OCI-LY3 (cell line): Measurements from ENCODE around the gene LPCAT2.

ENCODE experiments used
- EZH2phosphoT487 ChIP-seq: fragments of 200-600 bp; shearing (Covaris generic); IDR thresholded peaks from 2 replicates; pipeline ENCODE4 v1.6.1; 2018; ENCODE audit warnings: antibody characterized with exemption, mixed run types, low read depth
- TF ChIP-seq, protein P1 (sequence below): fragments of 200-600, 300-600 bp; sonication (generic); IDR thresholded peaks from 2 replicates; pipeline ENCODE4 v1.5.1; 2014; ENCODE audit warnings: antibody characterized with exemption, low read length, low read depth

DNA sequence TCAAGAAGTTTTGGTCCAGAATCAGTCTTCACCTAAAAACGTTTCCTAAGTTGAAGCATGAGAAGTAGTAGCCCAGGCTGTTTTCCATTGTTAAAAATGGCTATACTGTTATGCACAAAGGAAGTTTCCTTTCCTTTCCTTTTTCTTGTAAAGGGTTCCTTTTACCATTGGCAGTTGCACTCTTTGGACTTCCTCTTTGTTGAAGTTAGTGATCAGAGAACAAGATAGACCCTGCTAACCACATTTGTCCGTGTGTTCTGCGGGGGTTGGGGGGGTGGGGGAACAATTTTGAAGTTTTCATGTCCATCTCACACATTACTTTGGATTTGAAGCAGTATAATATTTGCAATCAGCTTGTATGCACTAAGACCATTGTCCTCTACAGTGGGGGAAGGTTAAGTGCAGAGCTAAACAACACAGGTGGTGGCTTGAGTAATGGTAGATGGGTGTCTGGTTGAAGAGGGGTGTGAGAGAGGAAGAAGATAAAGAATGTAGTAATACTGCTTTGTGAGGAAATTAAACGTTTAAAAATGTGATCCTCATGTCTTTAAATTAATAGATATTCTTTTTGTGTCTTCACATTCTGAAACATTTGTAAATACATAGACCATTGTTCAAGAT, 1.4 kb downstream of the LPCAT2 start:
- TF ChIP-seq, protein P1, sequence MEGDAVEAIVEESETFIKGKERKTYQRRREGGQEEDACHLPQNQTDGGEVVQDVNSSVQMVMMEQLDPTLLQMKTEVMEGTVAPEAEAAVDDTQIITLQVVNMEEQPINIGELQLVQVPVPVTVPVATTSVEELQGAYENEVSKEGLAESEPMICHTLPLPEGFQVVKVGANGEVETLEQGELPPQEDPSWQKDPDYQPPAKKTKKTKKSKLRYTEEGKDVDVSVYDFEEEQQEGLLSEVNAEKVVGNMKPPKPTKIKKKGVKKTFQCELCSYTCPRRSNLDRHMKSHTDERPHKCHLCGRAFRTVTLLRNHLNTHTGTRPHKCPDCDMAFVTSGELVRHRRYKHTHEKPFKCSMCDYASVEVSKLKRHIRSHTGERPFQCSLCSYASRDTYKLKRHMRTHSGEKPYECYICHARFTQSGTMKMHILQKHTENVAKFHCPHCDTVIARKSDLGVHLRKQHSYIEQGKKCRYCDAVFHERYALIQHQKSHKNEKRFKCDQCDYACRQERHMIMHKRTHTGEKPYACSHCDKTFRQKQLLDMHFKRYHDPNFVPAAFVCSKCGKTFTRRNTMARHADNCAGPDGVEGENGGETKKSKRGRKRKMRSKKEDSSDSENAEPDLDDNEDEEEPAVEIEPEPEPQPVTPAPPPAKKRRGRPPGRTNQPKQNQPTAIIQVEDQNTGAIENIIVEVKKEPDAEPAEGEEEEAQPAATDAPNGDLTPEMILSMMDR: no peak
- TF ChIP-seq EZH2phosphoT487: no peak
